HepG2 (cell line): ENCODE data around the gene USP9X. TPM values are rescaled to one million over a fixed set of nuclear protein-coding genes. Genes with fewer than 3 reads are reported as not detected.

ENCODE experiments used
- ATM ChIP-seq: fragments of 450-650 bp; IDR thresholded peaks from 2 replicates; pipeline ENCODE4 v1.7.1; 2017; ENCODE audit warnings: mild to moderate bottlenecking, borderline replicate concordance
- CHCHD3 ChIP-seq: sonication (generic); formaldehyde crosslinking; IDR thresholded peaks from 2 replicates; pipeline ENCODE4 v1.8.0; 2022; ENCODE audit warnings: mild to moderate bottlenecking, missing genetic modification reagents, moderate library complexity
- HOXA7 ChIP-seq: sonication (generic); formaldehyde crosslinking; IDR thresholded peaks from 2 replicates; pipeline ENCODE4 v1.8.1; 2022; ENCODE audit warnings: mild to moderate bottlenecking, missing genetic modification reagents, moderate library complexity
- JARID2 ChIP-seq: sonication (generic); formaldehyde crosslinking; IDR thresholded peaks from 2 replicates; pipeline ENCODE4 v1.8.1; 2023; ENCODE audit warnings: missing genetic modification reagents, inconsistent platforms; ENCODE audit not compliant: insufficient replicate concordance
- SNAI1 ChIP-seq: sonication (generic); formaldehyde crosslinking; IDR thresholded peaks from 2 replicates; pipeline ENCODE4 v1.5.0; 2020; ENCODE audit warnings: mild to moderate bottlenecking, missing genetic modification reagents, borderline replicate concordance
- ZNF10 ChIP-seq: sonication (generic); formaldehyde crosslinking; IDR thresholded peaks from 2 replicates; pipeline ENCODE4 v1.4.0; 2020; ENCODE audit warnings: mild to moderate bottlenecking, low read depth, missing genetic modification reagents, borderline replicate concordance
- ZNF354B ChIP-seq: sonication (generic); formaldehyde crosslinking; IDR thresholded peaks from 2 replicates; pipeline ENCODE4 v1.8.0; 2022; ENCODE audit warnings: mild to moderate bottlenecking, missing genetic modification reagents
- polyA plus RNA-seq, 8 experiments: library from polyadenylated mRNA; depleted of rRNA in 3 of 8; stranded (reverse) in 7 of 8; unstranded in 1 of 8; fragments of >200 nt; fragmentation: Illumina TruSeq in 4 of 8; extraction: Trizol in 4 of 8; gene quantifications; 2 replicates each; pipeline versions ENCODE4 v1.2.1 to v1.2.3, GENCODE V29; 2011 to 2016; ENCODE audit warnings: low read depth in 4 of 8, missing spikeins in 1 of 8, mixed read lengths in 1 of 8; ENCODE audit not compliant: insufficient read depth in 1 of 8
- total RNA-seq, 5 experiments: library from RNA; depleted of rRNA; stranded (reverse); fragments of >200 nt; fragmentation: Illumina TruSeq; extraction: Trizol; gene quantifications; 2 replicates each; pipeline ENCODE4 v1.2.3, GENCODE V29; 2016; ENCODE audit warnings: low read depth in 1 of 5
- TF ChIP-seq, protein P1 (sequence below): sonication (generic); formaldehyde crosslinking; IDR thresholded peaks from 2 replicates; pipeline ENCODE4 v1.8.0; 2022; ENCODE audit warnings: mild to moderate bottlenecking, missing genetic modification reagents
- TF ChIP-seq, protein P2 (sequence below): sonication (generic); formaldehyde crosslinking; IDR thresholded peaks from 2 replicates; pipeline ENCODE4 v1.5.0; 2020; ENCODE audit warnings: missing genetic modification reagents
- TF ChIP-seq, protein P3 (sequence below): IDR thresholded peaks from 2 replicates; pipeline ENCODE4 v1.6.1; 2016; ENCODE audit warnings: control low read depth
- TF ChIP-seq, protein P4 (sequence below): sonication (generic); formaldehyde crosslinking; IDR thresholded peaks from 2 replicates; pipeline ENCODE4 v1.5.0; 2020; ENCODE audit warnings: missing genetic modification reagents
- TF ChIP-seq, protein P5 (sequence below): sonication (generic); formaldehyde crosslinking; IDR thresholded peaks from 2 replicates; pipeline ENCODE4 v1.4.0; 2020; ENCODE audit warnings: missing genetic modification reagents, mild to moderate bottlenecking, borderline replicate concordance
- TF ChIP-seq, protein P6 (sequence below): sonication (generic); formaldehyde crosslinking; IDR thresholded peaks from 2 replicates; pipeline ENCODE4 v1.5.1; 2020; ENCODE audit warnings: missing genetic modification reagents, mild to moderate bottlenecking, borderline replicate concordance
- TF ChIP-seq, protein P7 (sequence below): sonication (generic); formaldehyde crosslinking; IDR thresholded peaks from 2 replicates; pipeline ENCODE4 v1.4.0; 2020; ENCODE audit warnings: mild to moderate bottlenecking, low read depth, missing genetic modification reagents
- TF ChIP-seq, protein P8 (sequence below): conservative IDR thresholded peaks from 2 replicates; pipeline ENCODE4 v1.6.1; 2018; ENCODE audit warnings: missing genetic modification reagents

The USP9X gene
- total and polyA plus RNA-seq, 2 of the 13 experiments (the other 11 are each of a cell fraction or from before 2014, with no cell fraction given), result 22.2 to 40.5 TPM

DNA sequence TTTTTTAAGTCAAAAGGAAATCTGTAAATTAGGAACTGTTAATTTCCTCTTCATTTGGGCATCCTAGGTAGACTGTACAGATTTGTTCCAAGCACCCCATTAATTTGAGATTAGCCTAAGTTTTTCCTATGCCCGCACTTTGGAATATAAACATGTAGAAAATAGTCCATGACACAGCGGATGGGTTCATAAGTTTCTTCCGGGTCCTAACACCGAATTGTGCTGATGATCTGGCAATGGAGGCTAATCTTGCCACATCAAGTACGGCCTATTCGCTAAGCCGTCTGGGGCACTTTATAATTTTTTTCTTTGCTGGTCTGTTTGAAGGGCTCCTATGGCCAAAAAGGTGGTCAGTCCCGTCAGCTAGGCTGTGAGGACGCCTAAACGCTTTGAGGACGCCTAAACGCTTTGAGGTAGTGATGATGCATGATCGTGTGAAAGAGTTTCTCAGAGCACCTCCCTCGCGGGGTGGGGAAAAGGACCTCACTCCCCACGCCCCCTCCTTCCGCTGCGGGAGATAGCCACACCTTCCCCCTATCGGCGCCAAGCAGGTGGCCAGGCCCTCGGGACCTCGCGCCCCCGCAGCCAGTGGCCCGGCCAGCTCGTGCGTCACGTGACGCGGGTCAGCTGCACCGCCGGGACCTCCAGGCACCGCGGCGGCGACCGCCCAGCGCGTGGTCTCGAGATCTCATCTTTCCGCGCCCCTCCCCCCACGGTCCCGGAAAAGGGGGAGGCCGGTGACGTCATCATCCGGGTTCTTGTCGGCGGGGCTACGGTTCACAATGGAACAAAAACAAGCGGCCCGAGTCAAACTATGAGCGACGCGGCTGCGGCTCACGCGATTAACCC, 977 bp upstream of the USP9X start (continued):
- TF ChIP-seq, protein P1, sequence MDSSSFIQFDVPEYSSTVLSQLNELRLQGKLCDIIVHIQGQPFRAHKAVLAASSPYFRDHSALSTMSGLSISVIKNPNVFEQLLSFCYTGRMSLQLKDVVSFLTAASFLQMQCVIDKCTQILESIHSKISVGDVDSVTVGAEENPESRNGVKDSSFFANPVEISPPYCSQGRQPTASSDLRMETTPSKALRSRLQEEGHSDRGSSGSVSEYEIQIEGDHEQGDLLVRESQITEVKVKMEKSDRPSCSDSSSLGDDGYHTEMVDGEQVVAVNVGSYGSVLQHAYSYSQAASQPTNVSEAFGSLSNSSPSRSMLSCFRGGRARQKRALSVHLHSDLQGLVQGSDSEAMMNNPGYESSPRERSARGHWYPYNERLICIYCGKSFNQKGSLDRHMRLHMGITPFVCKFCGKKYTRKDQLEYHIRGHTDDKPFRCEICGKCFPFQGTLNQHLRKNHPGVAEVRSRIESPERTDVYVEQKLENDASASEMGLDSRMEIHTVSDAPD (CRISPR knock-in tag), result no peak
- TF ChIP-seq SNAI1, result no peak
- TF ChIP-seq ZNF354B (CRISPR knock-in tag), result no peak
- no peak for TF ChIP-seq CHCHD3 (CRISPR knock-in tag)
- no peak for TF ChIP-seq HOXA7 (CRISPR knock-in tag)
- no peak for TF ChIP-seq ZNF10
- TF ChIP-seq, protein P2, sequence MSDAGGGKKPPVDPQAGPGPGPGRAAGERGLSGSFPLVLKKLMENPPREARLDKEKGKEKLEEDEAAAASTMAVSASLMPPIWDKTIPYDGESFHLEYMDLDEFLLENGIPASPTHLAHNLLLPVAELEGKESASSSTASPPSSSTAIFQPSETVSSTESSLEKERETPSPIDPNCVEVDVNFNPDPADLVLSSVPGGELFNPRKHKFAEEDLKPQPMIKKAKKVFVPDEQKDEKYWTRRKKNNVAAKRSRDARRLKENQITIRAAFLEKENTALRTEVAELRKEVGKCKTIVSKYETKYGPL (CRISPR knock-in tag), result no peak
- TF ChIP-seq, protein P3, sequence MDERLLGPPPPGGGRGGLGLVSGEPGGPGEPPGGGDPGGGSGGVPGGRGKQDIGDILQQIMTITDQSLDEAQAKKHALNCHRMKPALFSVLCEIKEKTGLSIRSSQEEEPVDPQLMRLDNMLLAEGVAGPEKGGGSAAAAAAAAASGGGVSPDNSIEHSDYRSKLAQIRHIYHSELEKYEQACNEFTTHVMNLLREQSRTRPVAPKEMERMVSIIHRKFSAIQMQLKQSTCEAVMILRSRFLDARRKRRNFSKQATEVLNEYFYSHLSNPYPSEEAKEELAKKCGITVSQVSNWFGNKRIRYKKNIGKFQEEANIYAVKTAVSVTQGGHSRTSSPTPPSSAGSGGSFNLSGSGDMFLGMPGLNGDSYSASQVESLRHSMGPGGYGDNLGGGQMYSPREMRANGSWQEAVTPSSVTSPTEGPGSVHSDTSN (CRISPR knock-in tag), result no peak
- TF ChIP-seq, protein P4, sequence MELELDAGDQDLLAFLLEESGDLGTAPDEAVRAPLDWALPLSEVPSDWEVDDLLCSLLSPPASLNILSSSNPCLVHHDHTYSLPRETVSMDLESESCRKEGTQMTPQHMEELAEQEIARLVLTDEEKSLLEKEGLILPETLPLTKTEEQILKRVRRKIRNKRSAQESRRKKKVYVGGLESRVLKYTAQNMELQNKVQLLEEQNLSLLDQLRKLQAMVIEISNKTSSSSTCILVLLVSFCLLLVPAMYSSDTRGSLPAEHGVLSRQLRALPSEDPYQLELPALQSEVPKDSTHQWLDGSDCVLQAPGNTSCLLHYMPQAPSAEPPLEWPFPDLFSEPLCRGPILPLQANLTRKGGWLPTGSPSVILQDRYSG (CRISPR knock-in tag), result no peak
- TF ChIP-seq, protein P5, sequence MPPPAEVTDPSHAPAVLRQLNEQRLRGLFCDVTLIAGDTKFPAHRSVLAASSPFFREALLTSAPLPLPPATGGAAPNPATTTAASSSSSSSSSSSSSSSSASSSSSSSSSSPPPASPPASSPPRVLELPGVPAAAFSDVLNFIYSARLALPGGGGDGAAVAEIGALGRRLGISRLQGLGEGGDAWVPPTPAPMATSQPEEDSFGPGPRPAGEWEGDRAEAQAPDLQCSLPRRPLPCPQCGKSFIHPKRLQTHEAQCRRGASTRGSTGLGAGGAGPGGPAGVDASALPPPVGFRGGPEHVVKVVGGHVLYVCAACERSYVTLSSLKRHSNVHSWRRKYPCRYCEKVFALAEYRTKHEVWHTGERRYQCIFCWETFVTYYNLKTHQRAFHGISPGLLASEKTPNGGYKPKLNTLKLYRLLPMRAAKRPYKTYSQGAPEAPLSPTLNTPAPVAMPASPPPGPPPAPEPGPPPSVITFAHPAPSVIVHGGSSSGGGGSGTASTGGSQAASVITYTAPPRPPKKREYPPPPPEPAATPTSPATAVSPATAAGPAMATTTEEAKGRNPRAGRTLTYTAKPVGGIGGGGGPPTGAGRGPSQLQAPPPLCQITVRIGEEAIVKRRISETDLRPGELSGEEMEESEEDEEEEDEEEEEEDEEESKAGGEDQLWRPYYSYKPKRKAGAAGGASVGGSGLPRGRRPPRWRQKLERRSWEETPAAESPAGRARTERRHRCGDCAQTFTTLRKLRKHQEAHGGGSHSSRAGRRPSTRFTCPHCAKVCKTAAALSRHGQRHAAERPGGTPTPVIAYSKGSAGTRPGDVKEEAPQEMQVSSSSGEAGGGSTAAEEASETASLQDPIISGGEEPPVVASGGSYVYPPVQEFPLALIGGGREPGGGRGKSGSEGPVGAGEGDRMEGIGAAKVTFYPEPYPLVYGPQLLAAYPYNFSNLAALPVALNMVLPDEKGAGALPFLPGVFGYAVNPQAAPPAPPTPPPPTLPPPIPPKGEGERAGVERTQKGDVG, result peak; percentile 60; the same call in 1 of the 2 replicates
- TF ChIP-seq, protein P6, sequence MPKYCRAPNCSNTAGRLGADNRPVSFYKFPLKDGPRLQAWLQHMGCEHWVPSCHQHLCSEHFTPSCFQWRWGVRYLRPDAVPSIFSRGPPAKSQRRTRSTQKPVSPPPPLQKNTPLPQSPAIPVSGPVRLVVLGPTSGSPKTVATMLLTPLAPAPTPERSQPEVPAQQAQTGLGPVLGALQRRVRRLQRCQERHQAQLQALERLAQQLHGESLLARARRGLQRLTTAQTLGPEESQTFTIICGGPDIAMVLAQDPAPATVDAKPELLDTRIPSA, result 0 out of 2 replicates have a peak, but pooled peaks have one; percentile 30
- TF ChIP-seq JARID2 (CRISPR knock-in tag), result no peak
- no peak for TF ChIP-seq ATM
- TF ChIP-seq, protein P7, sequence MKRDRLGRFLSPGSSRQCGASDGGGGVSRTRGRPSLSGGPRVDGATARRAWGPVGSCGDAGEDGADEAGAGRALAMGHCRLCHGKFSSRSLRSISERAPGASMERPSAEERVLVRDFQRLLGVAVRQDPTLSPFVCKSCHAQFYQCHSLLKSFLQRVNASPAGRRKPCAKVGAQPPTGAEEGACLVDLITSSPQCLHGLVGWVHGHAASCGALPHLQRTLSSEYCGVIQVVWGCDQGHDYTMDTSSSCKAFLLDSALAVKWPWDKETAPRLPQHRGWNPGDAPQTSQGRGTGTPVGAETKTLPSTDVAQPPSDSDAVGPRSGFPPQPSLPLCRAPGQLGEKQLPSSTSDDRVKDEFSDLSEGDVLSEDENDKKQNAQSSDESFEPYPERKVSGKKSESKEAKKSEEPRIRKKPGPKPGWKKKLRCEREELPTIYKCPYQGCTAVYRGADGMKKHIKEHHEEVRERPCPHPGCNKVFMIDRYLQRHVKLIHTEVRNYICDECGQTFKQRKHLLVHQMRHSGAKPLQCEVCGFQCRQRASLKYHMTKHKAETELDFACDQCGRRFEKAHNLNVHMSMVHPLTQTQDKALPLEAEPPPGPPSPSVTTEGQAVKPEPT (CRISPR knock-in tag), result no peak
- TF ChIP-seq, protein P8, sequence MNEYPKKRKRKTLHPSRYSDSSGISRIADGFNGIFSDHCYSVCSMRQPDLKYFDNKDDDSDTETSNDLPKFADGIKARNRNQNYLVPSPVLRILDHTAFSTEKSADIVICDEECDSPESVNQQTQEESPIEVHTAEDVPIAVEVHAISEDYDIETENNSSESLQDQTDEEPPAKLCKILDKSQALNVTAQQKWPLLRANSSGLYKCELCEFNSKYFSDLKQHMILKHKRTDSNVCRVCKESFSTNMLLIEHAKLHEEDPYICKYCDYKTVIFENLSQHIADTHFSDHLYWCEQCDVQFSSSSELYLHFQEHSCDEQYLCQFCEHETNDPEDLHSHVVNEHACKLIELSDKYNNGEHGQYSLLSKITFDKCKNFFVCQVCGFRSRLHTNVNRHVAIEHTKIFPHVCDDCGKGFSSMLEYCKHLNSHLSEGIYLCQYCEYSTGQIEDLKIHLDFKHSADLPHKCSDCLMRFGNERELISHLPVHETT, result peak; percentile 82
